Measurements from ENCODE around the gene ZSCAN29. TPM values are rescaled to one million over a fixed set of nuclear protein-coding genes. Genes with fewer than 3 reads are reported as not detected.

Gene ZSCAN29
- total RNA-seq, 1 donor from 2014 or later, result 11.2 TPM

GRCh38 chr15:43318990-43319771 lies 51.7 kb downstream of the ZSCAN29 start:
- no peaks in the 10 kb centered on the region for H3K9me3 ChIP-seq (replicated peaks)
- intact Hi-C loops (cut with micrococcal nuclease), result no loop called here
- no peak overlapping the region for H3K4me3 ChIP-seq
- H3K27me3 ChIP-seq (ENCODE audit: low read depth), result peaks cover under 1% of the 10 kb centered on the region
- no peak for TF ChIP-seq CTCF (IDR thresholded peaks at IDR 0.05; ENCODE audit: borderline replicate concordance)
- no peaks in the 10 kb centered on the region for H3K4me1 ChIP-seq
- H3K27ac ChIP-seq (replicated peaks), result no peak overlapping the region
- H3K36me3 ChIP-seq, result no peaks in the 10 kb centered on the region
- DNase-seq, result no peak

DNA sequence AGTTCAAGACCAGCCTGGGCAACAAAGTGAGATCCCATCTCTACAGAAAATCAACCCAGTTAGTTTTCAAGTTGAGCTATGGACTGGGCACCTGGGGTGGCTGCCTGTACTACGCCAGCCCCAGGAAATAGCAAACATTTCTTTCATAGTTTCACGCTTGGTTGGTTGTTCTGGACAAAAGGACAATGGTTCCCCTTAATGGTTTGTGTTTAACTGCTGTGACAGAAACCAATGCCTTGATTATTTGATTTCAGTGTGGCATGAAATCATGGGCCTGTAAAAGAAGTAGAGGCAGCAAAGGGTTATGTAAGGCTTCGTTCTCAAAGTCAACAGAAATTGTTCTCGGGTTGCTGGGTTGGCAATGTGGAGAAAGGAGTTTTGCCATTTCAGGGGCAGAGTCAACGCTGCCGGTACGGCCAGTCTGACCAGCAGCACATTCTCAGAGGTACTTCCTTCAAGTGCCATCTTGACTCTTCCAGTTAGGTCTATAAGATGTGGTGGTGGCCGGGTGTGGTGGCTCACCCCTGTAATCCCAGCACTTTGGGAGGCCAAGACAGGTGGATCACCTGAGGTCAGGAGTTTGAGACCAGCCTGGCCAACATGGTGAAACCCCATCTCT lies 53.2 kb downstream of the ZSCAN29 start:
- no peaks in the 10 kb centered on the region for H3K4me1 ChIP-seq
- H3K9me3 ChIP-seq (replicated peaks), result no peaks in the 10 kb centered on the region
- TF ChIP-seq CTCF (IDR thresholded peaks at IDR 0.05; ENCODE audit: borderline replicate concordance), result no peak
- intact Hi-C loops (cut with micrococcal nuclease), result no loop called here
- H3K27ac ChIP-seq (replicated peaks), result no peak overlapping the region
- H3K4me3 ChIP-seq, result no peak overlapping the region
- DNase-seq, result no peak
- no peaks in the 10 kb centered on the region for H3K36me3 ChIP-seq
- H3K27me3 ChIP-seq (ENCODE audit: low read depth), result peaks cover 8% of the 10 kb centered on the region

DNA sequence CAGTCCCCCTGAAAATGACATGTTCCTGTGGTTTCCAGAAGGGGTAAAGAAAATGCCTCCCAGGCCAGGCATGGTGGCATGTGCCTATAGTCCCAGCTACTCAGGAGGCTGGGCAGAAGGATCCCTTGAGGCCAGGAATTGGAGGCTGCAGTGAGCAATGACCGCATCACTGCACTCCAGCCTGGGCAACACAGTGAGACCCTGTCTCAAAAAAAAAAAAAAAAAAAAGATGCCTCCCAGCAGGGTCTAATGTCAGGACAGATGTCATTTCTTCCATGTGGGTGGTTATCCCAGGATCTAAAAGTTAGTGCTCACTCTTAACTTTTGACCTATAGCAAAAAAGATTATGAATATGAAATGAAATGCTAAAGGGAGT lies 53.9 kb downstream of the ZSCAN29 start:
- intact Hi-C loops (cut with micrococcal nuclease), result no loop called here
- Histone ChIP-seq H3K36me3 (no peaks in the 10 kb centered on the region), H3K9me3 (replicated peaks) (no peaks in the 10 kb centered on the region), H3K27ac (replicated peaks) (no peak overlapping the region), H3K4me1 (no peaks in the 10 kb centered on the region), H3K4me3 (no peak overlapping the region), H3K27me3 (ENCODE audit: low read depth) (peaks cover 14% of the 10 kb centered on the region)
- TF ChIP-seq CTCF (IDR thresholded peaks at IDR 0.05; ENCODE audit: borderline replicate concordance), result no peak
- no peak for DNase-seq

- H3K27ac ChIP-seq (replicated peaks), result no peak overlapping the region
- no peak overlapping the region for H3K4me3 ChIP-seq
- H3K27me3 ChIP-seq (ENCODE audit: low read depth), result peaks cover 20% of the 10 kb centered on the region
- H3K36me3 ChIP-seq, result no peaks in the 10 kb centered on the region
- intact Hi-C loops (cut with micrococcal nuclease), result no loop called here
- TF ChIP-seq CTCF (IDR thresholded peaks at IDR 0.05; ENCODE audit: borderline replicate concordance), result no peak
- no peaks in the 10 kb centered on the region for H3K4me1 ChIP-seq
- no peak for DNase-seq
- H3K9me3 ChIP-seq (replicated peaks), result no peaks in the 10 kb centered on the region
Observed at GRCh38 chr15:43316016-43316970, 54.5 kb downstream of the ZSCAN29 start.

DNA sequence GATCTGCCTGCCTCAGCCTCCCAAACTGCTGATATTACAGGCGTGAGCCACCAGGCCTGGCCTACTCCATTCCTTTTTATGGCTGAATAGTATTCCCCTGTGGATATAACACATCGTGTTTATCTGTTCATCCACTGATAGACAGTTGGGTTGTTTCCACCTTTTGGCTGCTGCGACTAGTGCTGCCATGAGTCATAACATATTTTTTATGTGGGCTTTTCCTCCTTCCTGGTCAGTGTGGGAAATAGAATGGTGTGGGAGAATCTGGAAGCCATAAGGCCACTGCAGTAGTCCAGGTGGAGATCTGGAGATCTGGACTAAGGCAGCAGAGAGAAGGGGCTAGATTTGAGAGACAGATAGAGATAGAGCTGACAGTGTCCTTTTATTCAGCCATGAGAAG lies 56.7 kb downstream of the ZSCAN29 start:
- DNase-seq, result no peak
- Histone ChIP-seq H3K9me3 (replicated peaks) (no peaks in the 10 kb centered on the region), H3K4me3 (no peak overlapping the region), H3K4me1 (no peaks in the 10 kb centered on the region), H3K27ac (replicated peaks) (no peak overlapping the region), H3K36me3 (no peaks in the 10 kb centered on the region), H3K27me3 (ENCODE audit: low read depth) (peaks cover 41% of the 10 kb centered on the region)
- intact Hi-C loops (cut with micrococcal nuclease), result no loop called here
- TF ChIP-seq CTCF (IDR thresholded peaks at IDR 0.05; ENCODE audit: borderline replicate concordance), result no peak
